ENCODE results near the gene EVI5. TPM values are rescaled to one million over a fixed set of nuclear protein-coding genes. Genes with fewer than 3 reads are reported as not detected.
A peak's percentile ranks its signal among the peaks of the same experiment; 100 is the strongest.

Gene EVI5
- total RNA-seq, 2 donors from 2014 or later = 20.8 to 29.0 TPM

GRCh38 chr1:92488416-92488815 is 296.5 kb downstream of the EVI5 start:
- peaks cover 75% of the 10 kb centered on the region for H3K27me3 ChIP-seq (ENCODE audit: control insufficient read depth, insufficient read depth, low read length, poor library complexity, severe bottlenecking)

GRCh38 chr1:92487078-92487605 is 297.8 kb downstream of the EVI5 start:
- Histone ChIP-seq H3K36me3 (ENCODE audit: control insufficient read depth, insufficient read depth, low read length) (no peaks in the 10 kb centered on the region), H3K27me3 (ENCODE audit: control insufficient read depth, insufficient read depth, low read length, poor library complexity, severe bottlenecking) (peaks cover 88% of the 10 kb centered on the region), H3K4me3 (ENCODE audit: low read length) (peak overlapping the region; percentile 75), H3K9ac (ENCODE audit: extremely low read depth, low read length, poor library complexity, severe bottlenecking) (no peak overlapping the region), H3K27ac (ENCODE audit: low read depth, low read length) (no peak overlapping the region), H3K4me1 (ENCODE audit: control insufficient read depth, insufficient read depth, low read length) (peaks cover 11% of the 10 kb centered on the region), H3K9me3 (ENCODE audit: control insufficient read depth, low read length) (no peaks in the 10 kb centered on the region)
- no peak overlapping the region for H3K27ac Mint-ChIP-seq
- H3K4me1 Mint-ChIP-seq = peaks cover 19% of the 10 kb centered on the region
- H3K4me3 Mint-ChIP-seq = peak overlapping the region; percentile 60
- no peaks in the 10 kb centered on the region for H3K36me3 Mint-ChIP-seq (ENCODE audit: low read depth)
- H3K27me3 Mint-ChIP-seq (ENCODE audit: insufficient read depth) = peaks cover 81% of the 10 kb centered on the region
- no peak for DNase-seq
- H3K9me3 Mint-ChIP-seq = no peaks in the 10 kb centered on the region
- 32 to 40% methylated on average over 3 to 7 of the region's 7 CpGs for WGBS, 2 experiments (ENCODE audit: insufficient coverage in 1 of 2, insufficient read length in 1 of 2)
- no peak for TF ChIP-seq CTCF (conservative IDR thresholded peaks at IDR 0.05)

More at GRCh38 chr1:92488416-92488815, 296.5 kb downstream of the EVI5 start:
- no peak overlapping the region for H3K27ac ChIP-seq (ENCODE audit: low read depth, low read length)
- H3K4me3 ChIP-seq (ENCODE audit: low read length) = no peak overlapping the region
- Mint-ChIP-seq H3K4me3 (no peak overlapping the region), H3K36me3 (ENCODE audit: low read depth) (no peaks in the 10 kb centered on the region), H3K4me1 (peaks cover 11% of the 10 kb centered on the region), H3K9me3 (no peaks in the 10 kb centered on the region), H3K27me3 (ENCODE audit: insufficient read depth) (peaks cover 69% of the 10 kb centered on the region), H3K27ac (no peak overlapping the region)
- no peak for TF ChIP-seq CTCF (conservative IDR thresholded peaks at IDR 0.05)
- 67 to 74% methylated on average over 1 to 2 of the region's 3 CpGs for WGBS, 2 experiments (ENCODE audit: insufficient coverage in 1 of 2, insufficient read length in 1 of 2)
- peaks cover 4% of the 10 kb centered on the region for H3K4me1 ChIP-seq (ENCODE audit: control insufficient read depth, insufficient read depth, low read length)
- H3K9me3 ChIP-seq (ENCODE audit: control insufficient read depth, low read length) = no peaks in the 10 kb centered on the region
- no peak for DNase-seq
- no peak overlapping the region for H3K9ac ChIP-seq (ENCODE audit: extremely low read depth, low read length, poor library complexity, severe bottlenecking)
- no peaks in the 10 kb centered on the region for H3K36me3 ChIP-seq (ENCODE audit: control insufficient read depth, insufficient read depth, low read length)

- Histone ChIP-seq H3K36me3 (ENCODE audit: control insufficient read depth, insufficient read depth, low read length) (no peaks in the 10 kb centered on the region), H3K27me3 (ENCODE audit: control insufficient read depth, insufficient read depth, low read length, poor library complexity, severe bottlenecking) (peaks cover 88% of the 10 kb centered on the region), H3K9ac (ENCODE audit: extremely low read depth, low read length, poor library complexity, severe bottlenecking) (no peak within 1 kb of the TSS), H3K27ac (ENCODE audit: low read depth, low read length) (no peak within 1 kb of the TSS), H3K9me3 (ENCODE audit: control insufficient read depth, low read length) (no peaks in the 10 kb centered on the region), H3K4me1 (ENCODE audit: control insufficient read depth, insufficient read depth, low read length) (peaks cover 17% of the 10 kb centered on the region), H3K4me3 (ENCODE audit: low read length) (peak within 1 kb of the TSS; percentile 75)
- 1% methylated on average over 17 to 73 of the region's 77 CpGs for WGBS, 2 experiments (ENCODE audit: insufficient coverage in 1 of 2, insufficient read length in 1 of 2)
- no peak within 1 kb of the TSS for H3K27ac Mint-ChIP-seq
- peaks cover 24% of the 10 kb centered on the region for H3K4me1 Mint-ChIP-seq
- no peaks in the 10 kb centered on the region for H3K9me3 Mint-ChIP-seq
- peaks cover 83% of the 10 kb centered on the region for H3K27me3 Mint-ChIP-seq (ENCODE audit: insufficient read depth)
- no peaks in the 10 kb centered on the region for H3K36me3 Mint-ChIP-seq (ENCODE audit: low read depth)
- peak; percentile 89 for DNase-seq
- H3K4me3 Mint-ChIP-seq = peak within 1 kb of the TSS; percentile 60
- peak; percentile 47 for TF ChIP-seq CTCF (conservative IDR thresholded peaks at IDR 0.05)
These were observed 298.4 kb downstream of the EVI5 start, which contains the start of gene GFI1 for GRCh38 chr1:92486251-92487077. GFI1 (minus strand) TSS chr1:92486925; CDS start chr1:92483487, 3,438 bp downstream.

Measured in endodermal cell (in vitro differentiated cells).